Endothelial cell of umbilical vein (primary cell): ENCODE data around the gene MBL2. TPM values are rescaled to one million over a fixed set of nuclear protein-coding genes. Genes with fewer than 3 reads are reported as not detected.

Experiments used
- BruUV-seq: library from RNA; stranded (reverse); fragments of 400-500 nt; replicated peaks from 2 replicates; lab custom pipeline; 2021; lab: Mats Ljungman, UMichigan
- CTCF ChIA-PET: fragments of 300-600, 350-600 bp; sonication (Branson Sonifier 250); formaldehyde crosslinking; loops from one replicate; lab custom pipeline; 2021; ENCODE audit warnings: antibody characterized with exemption, inconsistent platforms; lab: Charles Lee
- POLR2A ChIA-PET: fragments of 300-600, 350-600 bp; sonication (Branson Sonifier 250); formaldehyde crosslinking; loops from one replicate; lab custom pipeline; 2021; ENCODE audit warnings: antibody characterized with exemption, inconsistent platforms; lab: Charles Lee
- DNase-seq: peaks from one replicate; pipeline ENCODE4 v3.0.0-alpha.2; 2011; ENCODE audit warnings: low read depth, low spot score
- FAIRE-seq: peaks from 2 replicates; lab custom pipeline; 2011; peaks lifted over from hg19 to GRCh38; lab: Jason Lieb, UNC
- H2AFZ ChIP-seq: 2 replicates; pipeline ENCODE4 v1.6.0; 2012; ENCODE audit warnings: low read depth, low read length, control low read depth, inconsistent platforms
- H3K27ac ChIP-seq: 2 replicates; pipeline ENCODE4 v1.5.1; 2011; ENCODE audit warnings: low read depth, mild to moderate bottlenecking, control low read depth, low read length, moderate library complexity; ENCODE audit not compliant: insufficient read depth
- H3K27me3 ChIP-seq, 2 experiments: 2 replicates each; pipeline versions ENCODE4 v1.6.0 to v1.6.1; 2011; ENCODE audit warnings: low read length in 2 of 2, mixed read lengths in 1 of 2; ENCODE audit not compliant: control insufficient read depth in 2 of 2, insufficient read depth in 2 of 2
- H3K36me3 ChIP-seq, 2 experiments: 2 replicates in 1 of 2; 3 replicates in 1 of 2; pipeline ENCODE4 v1.5.1; 2011; ENCODE audit warnings: low read length in 2 of 2, mild to moderate bottlenecking in 1 of 2, moderate library complexity in 1 of 2; ENCODE audit not compliant: control insufficient read depth in 2 of 2, insufficient read depth in 2 of 2; ENCODE audit errors: extremely low read depth in 1 of 2
- H3K4me1 ChIP-seq: 3 replicates; pipeline ENCODE4 v1.5.1; 2011; ENCODE audit warnings: mild to moderate bottlenecking, low read length; ENCODE audit not compliant: control insufficient read depth, insufficient read depth; ENCODE audit errors: extremely low read depth
- H3K4me2 ChIP-seq: 2 replicates; pipeline ENCODE4 v1.6.1; 2011; ENCODE audit warnings: low read length, control low read depth, mixed read lengths; ENCODE audit not compliant: insufficient read depth
- H3K4me3 ChIP-seq, 3 experiments: fragments of 200-600 bp in 1 of 3; sonication (generic), shearing (Covaris generic) in 1 of 3; replicated peaks in 1 of 3; 2 replicates each; pipeline ENCODE4 v1.5.1; 2011 to 2016; ENCODE audit warnings: control low read depth in 3 of 3, low read length in 3 of 3, mild to moderate bottlenecking in 2 of 3, inconsistent platforms in 1 of 3, low read depth in 1 of 3, moderate library complexity in 1 of 3; ENCODE audit not compliant: insufficient read depth in 1 of 3
- H3K79me2 ChIP-seq: 2 replicates; pipeline ENCODE4 v1.6.0; 2012; ENCODE audit warnings: low read length, inconsistent platforms; ENCODE audit not compliant: control insufficient read depth, insufficient read depth
- H3K9ac ChIP-seq: replicated peaks from 2 replicates; pipeline ENCODE3; 2011; ENCODE audit warnings: low read length, control low read depth; ENCODE audit not compliant: insufficient read depth; ENCODE audit errors: extremely low read depth
- H3K9me1 ChIP-seq: replicated peaks from 3 replicates; pipeline ENCODE4 v1.6.0; 2011; ENCODE audit warnings: mild to moderate bottlenecking, low read length; ENCODE audit not compliant: control insufficient read depth, insufficient read depth; ENCODE audit errors: extremely low read depth
- H3K9me3 ChIP-seq: replicated peaks from 2 replicates; pipeline ENCODE4 v1.5.1; 2012; ENCODE audit warnings: low read length, inconsistent platforms; ENCODE audit not compliant: control insufficient read depth, insufficient read depth
- H4K20me1 ChIP-seq: replicated peaks from 2 replicates; pipeline ENCODE3; 2011; ENCODE audit warnings: mild to moderate bottlenecking, low read length; ENCODE audit not compliant: control insufficient read depth, insufficient read depth; ENCODE audit errors: extremely low read depth
- CTCF ChIP-seq, 2 donors: IDR thresholded peaks; 1 replicate in 1 of 2; 2 replicates in 1 of 2; pipeline ENCODE4 v1.5.1; 2011; ENCODE audit warnings: low read length in 2 of 2, mild to moderate bottlenecking in 2 of 2, moderate library complexity in 2 of 2, control low read depth in 1 of 2, inconsistent platforms in 1 of 2, low read depth in 1 of 2; ENCODE audit not compliant: insufficient read depth in 1 of 2; ENCODE audit errors: extremely low read depth in 1 of 2
- EZH2 ChIP-seq: IDR thresholded peaks from 2 replicates; pipeline ENCODE4 v1.6.1; 2012; ENCODE audit warnings: borderline replicate concordance, low read depth, mild to moderate bottlenecking, moderate library complexity, low read length, inconsistent platforms; ENCODE audit not compliant: severe bottlenecking
- FOS ChIP-seq: IDR thresholded peaks from 2 replicates; pipeline ENCODE4 v1.6.1; 2011; ENCODE audit warnings: mild to moderate bottlenecking, low read length, moderate library complexity, borderline replicate concordance; ENCODE audit not compliant: insufficient read depth
- GATA2 ChIP-seq: IDR thresholded peaks from 2 replicates; pipeline ENCODE4 v1.7.0; 2011; ENCODE audit warnings: low read depth, mild to moderate bottlenecking, moderate library complexity, mixed read lengths, low read length; ENCODE audit not compliant: insufficient read length, insufficient read depth
- JUN ChIP-seq: IDR thresholded peaks from 2 replicates; pipeline ENCODE4 v1.6.1; 2011; ENCODE audit warnings: borderline replicate concordance, low read depth; ENCODE audit not compliant: insufficient read length, insufficient read depth
- MYC ChIP-seq: IDR thresholded peaks from one replicate; pipeline ENCODE4 v1.6.1; 2011; ENCODE audit warnings: mild to moderate bottlenecking, low read depth, low read length
- POLR2A ChIP-seq: IDR thresholded peaks from 2 replicates; pipeline ENCODE4 v1.6.1; 2012; ENCODE audit warnings: low read depth, mild to moderate bottlenecking, control low read depth, low read length
- POLR2AphosphoS5 ChIP-seq: IDR thresholded peaks from 2 replicates; pipeline ENCODE4 v1.6.1; 2012; ENCODE audit warnings: low read depth, mild to moderate bottlenecking, control low read depth, low read length, moderate library complexity; ENCODE audit not compliant: insufficient read depth
- dilution Hi-C: fragments of 300-500 bp; cut with MboI; formaldehyde crosslinking; loops from one replicate; pipeline ENCODE4 v1.15.0; 2019; ENCODE audit warnings: low sequenced_read_pairs; ENCODE audit not compliant: extremely low pct_ligation_motif_present
- intact Hi-C: fragments of 100-400 bp; cut with micrococcal nuclease; formaldehyde crosslinking; loops from one replicate; pipeline ENCODE4 v1.10.0; 2022
- polyA plus RNA-seq, 4 experiments: library from polyadenylated mRNA; depleted of rRNA in 3 of 4; stranded (reverse) in 3 of 4; unstranded in 1 of 4; fragments of >200 nt; gene quantifications; 2 replicates each; pipeline versions ENCODE4 v1.2.1 to v1.2.3, GENCODE V29; 2011 to 2012; ENCODE audit warnings: missing spikeins in 1 of 4
- total RNA-seq: library from RNA; stranded (reverse); gene quantifications from 2 replicates; pipeline ENCODE4 v1.2.3, GENCODE V29; 2021
- TF ChIP-seq, protein P1 (sequence below): IDR thresholded peaks from 2 replicates; pipeline ENCODE4 v1.6.1; 2011; ENCODE audit not compliant: insufficient read depth, insufficient read length

The MBL2 gene
- total and polyA plus RNA-seq, 2 donors (not counting 3 experiments of a cell fraction or from before 2014, with no cell fraction given), result not detected

DNA sequence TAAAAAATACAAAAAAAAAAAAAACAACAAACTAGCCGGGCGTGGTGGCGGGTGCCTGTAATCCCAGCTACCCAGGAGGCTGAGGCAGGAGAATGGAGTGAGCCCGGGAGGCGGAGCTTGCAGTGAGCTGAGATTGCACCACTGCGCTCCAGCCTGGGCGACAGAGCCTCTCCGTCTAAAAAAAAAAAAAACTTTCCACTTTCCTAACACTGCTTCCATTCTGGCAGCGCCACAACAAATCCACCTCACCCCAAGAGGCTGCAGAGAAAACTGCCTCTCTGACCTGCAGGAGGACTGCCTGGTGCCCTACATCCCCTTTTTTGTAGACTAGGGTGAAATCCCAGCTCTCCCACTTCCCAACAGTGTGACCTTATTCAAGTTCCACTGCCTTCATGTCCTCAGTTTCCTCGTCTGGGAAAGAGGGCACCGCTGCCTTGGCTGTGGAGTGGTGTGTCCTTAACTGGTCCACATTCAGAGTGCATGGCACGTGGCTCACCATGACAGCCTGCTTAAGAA is 2.6 kb upstream of the MBL2 start:
- Histone ChIP-seq H3K79me2 (no peaks in the 10 kb centered on the region), H3K4me3 (no peak overlapping the region), H4K20me1 (no peaks in the 10 kb centered on the region), H3K4me2 (no peak overlapping the region), H3K9me1 (no peaks in the 10 kb centered on the region), H3K36me3 (no peaks in the 10 kb centered on the region), H3K4me1 (no peaks in the 10 kb centered on the region), H3K27me3 (peaks cover 5 to 10% of the 10 kb centered on the region in 2 experiments), H3K27ac (no peak overlapping the region), H3K9me3 (no peaks in the 10 kb centered on the region), H3K9ac (no peak overlapping the region), H2AFZ (no peak overlapping the region)
- intact Hi-C loops, result no loop called here
- ChIA-PET POLR2A (no interaction called here), CTCF (interaction anchor here (1.3 kb wide), 1 partner anchor 34 kb away, joined by 3 read pairs; no protein-coding TSS in a partner anchor)
- TF ChIP-seq POLR2AphosphoS5 (no peak), EZH2 (no peak), MYC (no peak), POLR2A (no peak), FOS (no peak), CTCF (IDR thresholded peaks at IDR 0.05; ENCODE audit: extremely low read depth in 1 of 2, insufficient read depth in 1 of 2, low read depth in 1 of 2, low read length in 2 of 2) (no peak), JUN (no peak), GATA2 (no peak)
- TF ChIP-seq, protein P1, sequence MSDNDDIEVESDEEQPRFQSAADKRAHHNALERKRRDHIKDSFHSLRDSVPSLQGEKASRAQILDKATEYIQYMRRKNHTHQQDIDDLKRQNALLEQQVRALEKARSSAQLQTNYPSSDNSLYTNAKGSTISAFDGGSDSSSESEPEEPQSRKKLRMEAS, result no peak
- no TSS peak for BruUV-seq
- no peak for FAIRE-seq
- DNase-seq, result no peak
- dilution Hi-C loops, result no loop called here
